HepG2 (cell line): ENCODE measurements around the gene TMEM256. TPM values are rescaled to one million over a fixed set of nuclear protein-coding genes. Genes with fewer than 3 reads are reported as not detected.
A peak's percentile ranks its signal among the peaks of the same experiment; 100 is the strongest.

ENCODE experiments used
- BORCS8-MEF2B ChIP-seq: sonication (generic); formaldehyde crosslinking; IDR thresholded peaks from 2 replicates; pipeline ENCODE4 v1.8.0; 2022; ENCODE audit warnings: mild to moderate bottlenecking, missing genetic modification reagents
- DPF2 ChIP-seq: sonication (generic); formaldehyde crosslinking; IDR thresholded peaks from 2 replicates; pipeline ENCODE4 v1.4.0; 2020; ENCODE audit warnings: mild to moderate bottlenecking, low read depth, missing genetic modification reagents, borderline replicate concordance
- HINFP ChIP-seq: sonication (generic); formaldehyde crosslinking; IDR thresholded peaks from 2 replicates; pipeline ENCODE4 v1.4.0; 2020; ENCODE audit warnings: low read depth, mild to moderate bottlenecking, missing genetic modification reagents
- HNF1A ChIP-seq, 2 experiments: sonication (generic) in 1 of 2; formaldehyde crosslinking in 1 of 2; IDR thresholded peaks; 2 replicates each; pipeline versions ENCODE4 v1.4.0 to v1.6.1; 2016 to 2020; ENCODE audit warnings: borderline replicate concordance in 1 of 2, low read depth in 1 of 2, mild to moderate bottlenecking in 1 of 2, missing genetic modification reagents in 1 of 2
- HOXA3 ChIP-seq: sonication (generic); formaldehyde crosslinking; IDR thresholded peaks from 2 replicates; pipeline ENCODE4 v1.5.0; 2020; ENCODE audit warnings: missing genetic modification reagents
- RFX5 ChIP-seq: IDR thresholded peaks from 2 replicates; pipeline ENCODE4 v1.6.1; 2011; ENCODE audit warnings: low read depth, low read length, improper control_type of control experiment
- RFXANK ChIP-seq: IDR thresholded peaks from 2 replicates; pipeline ENCODE4 v1.6.1; 2016
- SALL1 ChIP-seq: sonication (generic); formaldehyde crosslinking; IDR thresholded peaks from 2 replicates; pipeline ENCODE4 v1.8.0; 2022; ENCODE audit warnings: mild to moderate bottlenecking, missing genetic modification reagents
- ZNF550 ChIP-seq: sonication (generic); formaldehyde crosslinking; IDR thresholded peaks from 2 replicates; pipeline ENCODE4 v1.4.0; 2020; ENCODE audit warnings: mild to moderate bottlenecking, missing genetic modification reagents, borderline replicate concordance
- ZNF747 ChIP-seq: sonication (generic); formaldehyde crosslinking; IDR thresholded peaks from 2 replicates; pipeline ENCODE4 v1.8.1; 2023; ENCODE audit warnings: missing genetic modification reagents, mild to moderate bottlenecking, borderline replicate concordance
- polyA plus RNA-seq, 8 experiments: library from polyadenylated mRNA; depleted of rRNA in 3 of 8; stranded (reverse) in 7 of 8; unstranded in 1 of 8; fragments of >200 nt; fragmentation: Illumina TruSeq in 4 of 8; extraction: Trizol in 4 of 8; gene quantifications; 2 replicates each; pipeline versions ENCODE4 v1.2.1 to v1.2.3, GENCODE V29; 2011 to 2016; ENCODE audit warnings: low read depth in 4 of 8, missing spikeins in 1 of 8, mixed read lengths in 1 of 8; ENCODE audit not compliant: insufficient read depth in 1 of 8
- total RNA-seq, 5 experiments: library from RNA; depleted of rRNA; stranded (reverse); fragments of >200 nt; fragmentation: Illumina TruSeq; extraction: Trizol; gene quantifications; 2 replicates each; pipeline ENCODE4 v1.2.3, GENCODE V29; 2016; ENCODE audit warnings: low read depth in 1 of 5
- TF ChIP-seq, protein P1 (sequence below): IDR thresholded peaks from 2 replicates; pipeline ENCODE4 v1.6.1; 2016; ENCODE audit warnings: mild to moderate bottlenecking
- TF ChIP-seq, protein P2 (sequence below): sonication (generic); formaldehyde crosslinking; IDR thresholded peaks from 2 replicates; pipeline ENCODE4 v1.4.0; 2020; ENCODE audit warnings: mild to moderate bottlenecking, missing genetic modification reagents
- TF ChIP-seq, protein P3 (sequence below): sonication (generic); formaldehyde crosslinking; IDR thresholded peaks from 2 replicates; pipeline ENCODE4 v1.9.0; 2022; ENCODE audit warnings: missing genetic modification reagents, mild to moderate bottlenecking, borderline replicate concordance
- TF ChIP-seq, protein P4 (sequence below): sonication (generic); formaldehyde crosslinking; IDR thresholded peaks from 2 replicates; pipeline ENCODE4 v1.8.0; 2022; ENCODE audit warnings: mild to moderate bottlenecking, missing genetic modification reagents

Gene TMEM256
- total and polyA plus RNA-seq, 2 of the 13 experiments (the other 11 are each of a cell fraction or from before 2014, with no cell fraction given), result 231 to 252 TPM

- TF ChIP-seq, protein P1, sequence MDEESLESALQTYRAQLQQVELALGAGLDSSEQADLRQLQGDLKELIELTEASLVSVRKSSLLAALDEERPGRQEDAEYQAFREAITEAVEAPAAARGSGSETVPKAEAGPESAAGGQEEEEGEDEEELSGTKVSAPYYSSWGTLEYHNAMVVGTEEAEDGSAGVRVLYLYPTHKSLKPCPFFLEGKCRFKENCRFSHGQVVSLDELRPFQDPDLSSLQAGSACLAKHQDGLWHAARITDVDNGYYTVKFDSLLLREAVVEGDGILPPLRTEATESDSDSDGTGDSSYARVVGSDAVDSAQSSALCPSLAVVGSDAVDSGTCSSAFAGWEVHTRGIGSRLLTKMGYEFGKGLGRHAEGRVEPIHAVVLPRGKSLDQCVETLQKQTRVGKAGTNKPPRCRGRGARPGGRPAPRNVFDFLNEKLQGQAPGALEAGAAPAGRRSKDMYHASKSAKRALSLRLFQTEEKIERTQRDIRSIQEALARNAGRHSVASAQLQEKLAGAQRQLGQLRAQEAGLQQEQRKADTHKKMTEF (CRISPR knock-in tag), result no peak
- TF ChIP-seq SALL1 (CRISPR knock-in tag), result peak; percentile 68
- TF ChIP-seq HOXA3 (CRISPR knock-in tag), result no peak
- TF ChIP-seq BORCS8-MEF2B (CRISPR knock-in tag), result no peak
- no peak for TF ChIP-seq RFX5
- TF ChIP-seq HINFP (CRISPR knock-in tag), result no peak
- TF ChIP-seq, protein P2, sequence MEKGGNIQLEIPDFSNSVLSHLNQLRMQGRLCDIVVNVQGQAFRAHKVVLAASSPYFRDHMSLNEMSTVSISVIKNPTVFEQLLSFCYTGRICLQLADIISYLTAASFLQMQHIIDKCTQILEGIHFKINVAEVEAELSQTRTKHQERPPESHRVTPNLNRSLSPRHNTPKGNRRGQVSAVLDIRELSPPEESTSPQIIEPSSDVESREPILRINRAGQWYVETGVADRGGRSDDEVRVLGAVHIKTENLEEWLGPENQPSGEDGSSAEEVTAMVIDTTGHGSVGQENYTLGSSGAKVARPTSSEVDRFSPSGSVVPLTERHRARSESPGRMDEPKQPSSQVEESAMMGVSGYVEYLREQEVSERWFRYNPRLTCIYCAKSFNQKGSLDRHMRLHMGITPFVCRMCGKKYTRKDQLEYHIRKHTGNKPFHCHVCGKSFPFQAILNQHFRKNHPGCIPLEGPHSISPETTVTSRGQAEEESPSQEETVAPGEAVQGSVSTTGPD (CRISPR knock-in tag), result no peak
- no peak for TF ChIP-seq RFXANK
- no peak for TF ChIP-seq HNF1A (IDR thresholded peaks at IDR 0.05; ENCODE audit: low read depth)
- TF ChIP-seq HNF1A (CRISPR knock-in tag; IDR thresholded peaks at IDR 0.05; ENCODE audit: borderline replicate concordance), result no peak; the same call in 1 of the 2 replicates
- no peak; the same call in 1 of the 2 replicates for TF ChIP-seq ZNF747
- TF ChIP-seq, protein P3, sequence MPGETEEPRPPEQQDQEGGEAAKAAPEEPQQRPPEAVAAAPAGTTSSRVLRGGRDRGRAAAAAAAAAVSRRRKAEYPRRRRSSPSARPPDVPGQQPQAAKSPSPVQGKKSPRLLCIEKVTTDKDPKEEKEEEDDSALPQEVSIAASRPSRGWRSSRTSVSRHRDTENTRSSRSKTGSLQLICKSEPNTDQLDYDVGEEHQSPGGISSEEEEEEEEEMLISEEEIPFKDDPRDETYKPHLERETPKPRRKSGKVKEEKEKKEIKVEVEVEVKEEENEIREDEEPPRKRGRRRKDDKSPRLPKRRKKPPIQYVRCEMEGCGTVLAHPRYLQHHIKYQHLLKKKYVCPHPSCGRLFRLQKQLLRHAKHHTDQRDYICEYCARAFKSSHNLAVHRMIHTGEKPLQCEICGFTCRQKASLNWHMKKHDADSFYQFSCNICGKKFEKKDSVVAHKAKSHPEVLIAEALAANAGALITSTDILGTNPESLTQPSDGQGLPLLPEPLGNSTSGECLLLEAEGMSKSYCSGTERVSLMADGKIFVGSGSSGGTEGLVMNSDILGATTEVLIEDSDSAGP (CRISPR knock-in tag), result no peak
- peak; percentile 21; the same call in 1 of the 2 replicates for TF ChIP-seq DPF2 (CRISPR knock-in tag)
- TF ChIP-seq, protein P4, sequence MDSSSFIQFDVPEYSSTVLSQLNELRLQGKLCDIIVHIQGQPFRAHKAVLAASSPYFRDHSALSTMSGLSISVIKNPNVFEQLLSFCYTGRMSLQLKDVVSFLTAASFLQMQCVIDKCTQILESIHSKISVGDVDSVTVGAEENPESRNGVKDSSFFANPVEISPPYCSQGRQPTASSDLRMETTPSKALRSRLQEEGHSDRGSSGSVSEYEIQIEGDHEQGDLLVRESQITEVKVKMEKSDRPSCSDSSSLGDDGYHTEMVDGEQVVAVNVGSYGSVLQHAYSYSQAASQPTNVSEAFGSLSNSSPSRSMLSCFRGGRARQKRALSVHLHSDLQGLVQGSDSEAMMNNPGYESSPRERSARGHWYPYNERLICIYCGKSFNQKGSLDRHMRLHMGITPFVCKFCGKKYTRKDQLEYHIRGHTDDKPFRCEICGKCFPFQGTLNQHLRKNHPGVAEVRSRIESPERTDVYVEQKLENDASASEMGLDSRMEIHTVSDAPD (CRISPR knock-in tag), result no peak
- TF ChIP-seq ZNF550 (CRISPR knock-in tag), result no peak
These were observed 712 bp downstream of the TMEM256 start (continued) for GRCh38 chr17:7403043-7403726.
